ENCODE results near the gene SRRD. TPM values are rescaled to one million over a fixed set of nuclear protein-coding genes. Genes with fewer than 3 reads are reported as not detected.
"Not testable (repeated sequence)": the region's sequence is repeated elsewhere in the genome, so short reads cannot be mapped to it uniquely, and the experiment has no call there.

Gene SRRD
- 10 to 100 TPM; 21.1 to 28.0 (median 24.6) TPM for polyA plus RNA-seq (ENCODE audit: insufficient read length in 10 of 10)
- long read RNA-seq, donor 1, full-length matches to known transcripts: 6 of 22 reads
- long read RNA-seq, donor 1, partial matches to known transcripts: 16 of 22 reads
- long read RNA-seq, donor 1, other reads (novel, unspliced or antisense): 0 of 22 reads
- long read RNA-seq, donor 2, full-length matches to known transcripts: 3 of 3 reads
- long read RNA-seq, donor 2, partial matches to known transcripts: 0 of 3 reads
- long read RNA-seq, donor 2, other reads (novel, unspliced or antisense): 0 of 3 reads
- long read RNA-seq, donor 3: 0 reads
- long read RNA-seq, donor 4, full-length matches to known transcripts: 3 of 3 reads
- long read RNA-seq, donor 4, partial matches to known transcripts: 0 of 3 reads
- long read RNA-seq, donor 4, other reads (novel, unspliced or antisense): 0 of 3 reads
- long read RNA-seq, donor 5, full-length matches to known transcripts: 1 of 1 reads
- long read RNA-seq, donor 5, partial matches to known transcripts: 0 of 1 reads
- long read RNA-seq, donor 5, other reads (novel, unspliced or antisense): 0 of 1 reads
- long read RNA-seq, donor 6, full-length matches to known transcripts: 4 of 4 reads
- long read RNA-seq, donor 6, partial matches to known transcripts: 0 of 4 reads
- long read RNA-seq, donor 6, other reads (novel, unspliced or antisense): 0 of 4 reads
- long read RNA-seq, donor 7, full-length matches to known transcripts: 4 of 13 reads
- long read RNA-seq, donor 7, partial matches to known transcripts: 0 of 13 reads
- long read RNA-seq, donor 7, other reads (novel, unspliced or antisense): 9 of 13 reads
- long read RNA-seq, donor 8, full-length matches to known transcripts: 2 of 2 reads
- long read RNA-seq, donor 8, partial matches to known transcripts: 0 of 2 reads
- long read RNA-seq, donor 8, other reads (novel, unspliced or antisense): 0 of 2 reads
- long read RNA-seq, donor 9, full-length matches to known transcripts: 1 of 1 reads
- long read RNA-seq, donor 9, partial matches to known transcripts: 0 of 1 reads
- long read RNA-seq, donor 9, other reads (novel, unspliced or antisense): 0 of 1 reads

GRCh38 chr22:26483439-26484359, at the start of gene SRRD, which contains the start of gene HPS4:
TSS of gene SRRD (plus strand) at chr22:26483877. CDS start at chr22:26483891, 14 bp downstream.
TSS of gene HPS4 (minus strand) at chr22:26483783. CDS start at chr22:26481762, 2,021 bp downstream.
- DNase-seq: peak; percentile 90 to 97 (median 94)

GRCh38 chr22:26435327-26436093, 48.2 kb upstream of the SRRD start:
- DNase-seq: no peak

- DNase-seq: no peak
Observed at GRCh38 chr22:26436903-26437515, 46.7 kb upstream of the SRRD start.

- DNase-seq: no peak
Observed at GRCh38 chr22:26437694-26438392, 45.8 kb upstream of the SRRD start.

GRCh38 chr22:26438776-26439175, 44.9 kb upstream of the SRRD start:
- not testable (repeated sequence) for DNase-seq

- DNase-seq: no peak
Observed at GRCh38 chr22:26439559-26439958, 44.1 kb upstream of the SRRD start.

- DNase-seq: no peak
Observed at GRCh38 chr22:26442086-26442756, 41.5 kb upstream of the SRRD start.

GRCh38 chr22:26443901-26444690, 39.6 kb upstream of the SRRD start:
- DNase-seq: no peak

- no peak for DNase-seq
Observed at GRCh38 chr22:26444777-26445176, 38.9 kb upstream of the SRRD start.

- no peak for DNase-seq
Observed at GRCh38 chr22:26445577-26446275, 38.0 kb upstream of the SRRD start.

- no peak for DNase-seq
Observed at GRCh38 chr22:26446808-26447515, 36.7 kb upstream of the SRRD start.

GRCh38 chr22:26447584-26448329, 35.9 kb upstream of the SRRD start:
- DNase-seq: no peak

- DNase-seq: no peak
Observed at GRCh38 chr22:26448334-26448733, 35.3 kb upstream of the SRRD start.

GRCh38 chr22:26448941-26449340, 34.7 kb upstream of the SRRD start:
- no peak for DNase-seq

- no peak for DNase-seq
Observed at GRCh38 chr22:26450453-26451185, 33.1 kb upstream of the SRRD start.
